Activated CD8-positive, alpha-beta memory T cell treated with anti-CD3 and anti-CD28 coated beads for 36 hours (primary cell): ENCODE data around the gene OGFOD2. TPM values are rescaled to one million over a fixed set of nuclear protein-coding genes. Genes with fewer than 3 reads are reported as not detected.

ENCODE experiments used
- CTCF ChIA-PET: fragments of 350-600 bp; sonication (Branson Sonifier 250); formaldehyde crosslinking; loops from one replicate; lab custom pipeline; 2021; ENCODE audit warnings: antibody characterized with exemption; lab: Charles Lee
- POLR2A ChIA-PET: fragments of 350-600 bp; sonication (Branson Sonifier 250); formaldehyde crosslinking; loops from one replicate; lab custom pipeline; 2021; ENCODE audit warnings: antibody characterized with exemption; lab: Charles Lee
- total RNA-seq, 2 experiments: library from RNA; stranded (reverse); gene quantifications; one replicate each; pipeline ENCODE4 v1.2.3, GENCODE V29; 2021

OGFOD2 gene
- total RNA-seq, 2 experiments from 2014 or later: 28.7 to 30.8 TPM

GRCh38 chr12:122994140-122994675, 19.2 kb downstream of the OGFOD2 start:
- ChIA-PET POLR2A (interaction anchor here (0.7 kb wide), 1 partner anchor 11 kb away, joined by 3 read pairs; no protein-coding TSS in a partner anchor), CTCF (no interaction called here)

GRCh38 chr12:122994781-122995502, 19.9 kb downstream of the OGFOD2 start:
- POLR2A ChIA-PET: interaction anchor here (0.7 kb wide), 1 partner anchor 12 kb away, joined by 3 read pairs; no protein-coding TSS in a partner anchor
- CTCF ChIA-PET: no interaction called here

- POLR2A ChIA-PET: no interaction called here
- CTCF ChIA-PET: no interaction called here
These were observed 20.6 kb downstream of the OGFOD2 start for GRCh38 chr12:122995503-122996187.

- ChIA-PET CTCF (no interaction called here), POLR2A (no interaction called here)
These were observed 21.2 kb downstream of the OGFOD2 start for GRCh38 chr12:122996188-122996601.

GRCh38 chr12:122996621-122997342, 21.7 kb downstream of the OGFOD2 start:
- ChIA-PET POLR2A (no interaction called here), CTCF (interaction anchor here (1.6 kb wide), 1 partner anchor 9 kb away, joined by 3 read pairs; no protein-coding TSS in a partner anchor)

- POLR2A ChIA-PET: no interaction called here
- CTCF ChIA-PET: interaction anchor here (1.6 kb wide), 1 partner anchor 10 kb away, joined by 3 read pairs; no protein-coding TSS in a partner anchor
These were observed 22.6 kb downstream of the OGFOD2 start for GRCh38 chr12:122997343-122998250.

GRCh38 chr12:122998316-122998715, 23.3 kb downstream of the OGFOD2 start:
- ChIA-PET CTCF (interaction anchor here (1.6 kb wide), 1 partner anchor 11 kb away, joined by 3 read pairs; no protein-coding TSS in a partner anchor), POLR2A (no interaction called here)

GRCh38 chr12:122999196-122999946, 24.3 kb downstream of the OGFOD2 start:
- CTCF ChIA-PET: interaction anchor here (1.5 kb wide), 1 partner anchor 10 kb away, joined by 4 read pairs; no protein-coding TSS in a partner anchor
- POLR2A ChIA-PET: no interaction called here

- ChIA-PET CTCF (interaction anchor here (1.5 kb wide), 1 partner anchor 11 kb away, joined by 4 read pairs; no protein-coding TSS in a partner anchor), POLR2A (no interaction called here)
These were observed 25.0 kb downstream of the OGFOD2 start for GRCh38 chr12:122999986-123000420.

- POLR2A ChIA-PET: no interaction called here
- CTCF ChIA-PET: no interaction called here
These were observed 25.5 kb downstream of the OGFOD2 start for GRCh38 chr12:123000578-123000977.

- ChIA-PET CTCF (interaction anchor here (0.6 kb wide), 1 partner anchor 227 kb away, joined by 3 read pairs; the partner anchor contains the start of gene CCDC62), POLR2A (no interaction called here)
These were observed 26.4 kb downstream of the OGFOD2 start for GRCh38 chr12:123001464-123001863.

GRCh38 chr12:123003257-123003656, 28.2 kb downstream of the OGFOD2 start:
- CTCF ChIA-PET: no interaction called here
- POLR2A ChIA-PET: no interaction called here

GRCh38 chr12:123004287-123004686, 29.2 kb downstream of the OGFOD2 start:
- ChIA-PET CTCF (no interaction called here), POLR2A (no interaction called here)

- CTCF ChIA-PET: no interaction called here
These were observed 30.1 kb downstream of the OGFOD2 start for GRCh38 chr12:123005081-123005626.

GRCh38 chr12:123006977-123007376, 31.9 kb downstream of the OGFOD2 start:
- ChIA-PET CTCF (no interaction called here), POLR2A (no interaction called here)

More at GRCh38 chr12:123005081-123005626, 30.1 kb downstream of the OGFOD2 start:
- POLR2A ChIA-PET: no interaction called here

- CTCF ChIA-PET: no interaction called here
These were observed 35.1 kb downstream of the OGFOD2 start for GRCh38 chr12:123010110-123010509.

GRCh38 chr12:123010681-123011080, 35.6 kb downstream of the OGFOD2 start:
- ChIA-PET CTCF (no interaction called here), POLR2A (no interaction called here)

More at GRCh38 chr12:123010110-123010509, 35.1 kb downstream of the OGFOD2 start:
- POLR2A ChIA-PET: no interaction called here
